T47D (cell line): ENCODE data around the gene GRIN2B.

Experiments
- DNase-seq, 2 experiments: peaks; one replicate each; pipeline versions ENCODE4 v3.0.0 to v3.0.0-alpha.2; 2011 to 2012; ENCODE audit warnings: low read depth in 1 of 2, low spot score in 1 of 2
- JUND ChIP-seq: IDR thresholded peaks from 2 replicates; pipeline ENCODE4 v1.6.1; 2012; ENCODE audit warnings: low read depth
- in situ Hi-C: cut with HindIII; loops from 2 replicates; pipeline ENCODE4 v1.10.0; 2016; ENCODE audit warnings: low sequenced_read_pairs, low pct_unique_long_range_greater_than_20kb

GRIN2B gene

DNA sequence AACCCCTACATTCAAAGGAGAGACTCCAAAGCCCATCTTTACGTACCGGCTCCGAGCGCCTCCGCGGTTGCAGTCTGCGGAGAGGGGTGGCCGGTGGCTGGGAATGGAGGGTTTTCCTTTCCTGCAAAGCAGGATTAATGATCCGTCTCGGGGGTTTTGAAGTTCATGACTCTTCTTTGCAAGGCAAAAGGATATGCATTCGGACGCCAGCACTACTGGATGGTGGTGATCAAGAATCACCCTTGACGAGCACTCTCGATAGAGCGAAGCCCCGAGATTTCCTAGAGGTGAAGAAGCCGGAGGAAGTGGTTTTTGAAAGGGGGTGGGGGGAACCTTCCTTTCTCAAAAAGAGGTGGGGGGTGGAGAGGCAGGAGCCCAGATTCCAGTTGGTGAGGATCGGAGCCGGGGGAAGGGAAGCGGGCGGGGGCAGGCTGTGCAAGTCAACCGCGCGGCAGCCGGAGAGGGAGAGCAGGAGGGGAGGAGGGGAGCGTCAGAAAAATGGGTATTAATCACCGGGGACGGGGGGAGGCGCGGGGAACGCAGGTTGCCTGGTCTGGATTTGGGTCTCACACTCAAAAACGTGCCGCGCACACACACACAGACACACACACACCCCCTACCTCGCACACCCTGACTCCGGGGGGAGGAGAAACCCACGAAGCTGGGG is at the start of gene GRIN2B:
GRIN2B (minus strand) TSS at position 307 of the 667 bp plus-strand sequence. CDS start 115,394 bp downstream, outside the sequence.
- DNase-seq, result no peak
- in situ Hi-C loops, result no loop called here
- no peak for TF ChIP-seq JUND

DNA sequence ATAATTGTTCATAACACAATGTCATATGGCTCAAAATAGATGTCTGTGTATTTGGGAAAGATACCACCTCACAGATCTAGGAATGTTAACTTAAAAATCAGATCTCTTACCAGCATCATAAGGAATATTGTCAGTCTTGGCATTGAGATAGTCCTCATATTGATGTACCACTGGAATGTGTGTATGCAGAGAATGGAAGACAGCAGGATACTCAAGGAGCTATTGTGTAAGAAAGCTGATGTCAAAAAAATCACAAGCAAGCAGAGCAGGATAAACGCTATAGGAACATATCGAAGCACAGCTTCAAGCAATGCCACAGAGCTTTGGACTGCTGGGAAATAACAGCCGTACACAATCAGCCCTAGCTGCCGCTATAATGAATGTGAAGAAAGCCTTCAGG is 45.1 kb upstream of the GRIN2B start:
- in situ Hi-C loops, result no loop called here
- DNase-seq, result no peak
- TF ChIP-seq JUND, result no peak

DNA sequence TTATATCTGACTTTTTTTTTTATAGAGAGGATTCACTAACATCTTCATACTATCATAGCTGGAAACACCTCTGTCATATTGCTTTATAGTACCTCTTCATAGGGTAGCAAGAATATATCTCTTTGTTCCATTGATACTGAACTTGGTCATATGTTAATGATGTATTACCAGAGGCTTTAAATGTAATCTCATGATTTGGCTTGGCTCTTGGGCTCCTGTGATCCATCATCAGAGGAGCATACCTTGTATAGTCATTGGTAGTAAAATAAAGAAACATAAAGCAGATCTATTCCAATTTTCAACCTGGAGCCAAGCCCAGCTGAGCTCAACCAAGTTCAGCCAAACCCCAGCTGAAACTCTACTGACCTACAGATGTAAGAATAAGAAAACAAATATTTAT is 43.2 kb upstream of the GRIN2B start:
- TF ChIP-seq JUND, result no peak
- DNase-seq, result no peak
- in situ Hi-C loops, result no loop called here

DNA sequence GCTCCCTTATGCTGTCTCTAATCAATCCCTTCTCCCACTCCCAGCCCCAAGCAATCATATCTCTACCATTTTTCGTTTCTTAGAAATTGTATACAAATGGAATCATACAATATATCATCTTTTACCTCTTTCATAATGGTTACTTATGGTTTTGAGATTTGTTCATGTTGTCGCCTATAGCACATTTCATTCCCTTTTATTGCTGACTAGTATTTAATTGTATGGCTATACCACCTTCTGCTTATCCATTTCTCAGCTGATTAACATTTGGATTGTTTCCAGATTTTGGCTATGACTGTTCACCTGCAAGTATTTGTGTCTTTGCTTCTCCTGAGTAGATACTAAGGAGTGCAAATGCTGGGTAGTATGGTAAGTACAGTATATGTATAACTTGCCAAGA is 36.7 kb upstream of the GRIN2B start:
- in situ Hi-C loops, result no loop called here
- no peak for DNase-seq
- no peak for TF ChIP-seq JUND

DNA sequence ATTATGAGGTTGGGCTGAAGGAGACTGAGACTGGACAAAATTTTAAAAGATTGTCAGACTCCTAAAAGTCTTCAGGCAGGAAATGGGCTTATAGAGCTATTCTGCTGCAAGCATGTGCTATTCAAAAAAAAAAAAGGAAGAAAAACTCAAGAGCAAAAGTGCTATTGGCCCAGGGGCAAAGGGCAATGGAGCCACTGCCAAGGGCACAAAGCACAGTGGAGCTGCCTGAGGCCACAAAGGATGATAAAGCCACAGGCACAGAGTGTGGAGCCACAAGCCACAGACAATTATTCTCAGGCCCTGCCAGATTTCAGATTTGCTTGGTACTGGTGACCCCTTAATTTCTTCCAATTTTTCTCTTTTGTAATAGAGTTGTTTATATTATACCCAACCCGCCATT is 29.6 kb upstream of the GRIN2B start:
- DNase-seq, result no peak
- no peak for TF ChIP-seq JUND
- in situ Hi-C loops, result no loop called here

DNA sequence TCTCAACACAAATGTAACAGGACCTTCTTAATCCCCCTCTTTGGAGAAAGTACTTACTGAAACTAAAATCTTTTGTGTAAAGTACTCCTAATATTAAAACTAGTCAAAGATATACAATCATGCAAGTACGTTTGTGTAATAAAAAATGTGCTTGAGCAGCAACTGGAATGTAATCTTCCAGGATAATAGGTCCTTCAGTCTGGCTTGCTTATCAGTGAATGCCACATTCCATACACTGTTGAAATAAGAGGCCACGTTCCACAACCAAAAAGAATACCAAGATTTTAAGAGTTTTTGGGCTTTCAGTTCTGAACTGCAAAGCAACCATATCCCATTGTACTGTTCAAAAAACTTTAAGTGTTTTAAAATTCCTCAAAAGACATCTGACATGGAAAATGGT is 26.2 kb upstream of the GRIN2B start:
- in situ Hi-C loops, result no loop called here

DNA sequence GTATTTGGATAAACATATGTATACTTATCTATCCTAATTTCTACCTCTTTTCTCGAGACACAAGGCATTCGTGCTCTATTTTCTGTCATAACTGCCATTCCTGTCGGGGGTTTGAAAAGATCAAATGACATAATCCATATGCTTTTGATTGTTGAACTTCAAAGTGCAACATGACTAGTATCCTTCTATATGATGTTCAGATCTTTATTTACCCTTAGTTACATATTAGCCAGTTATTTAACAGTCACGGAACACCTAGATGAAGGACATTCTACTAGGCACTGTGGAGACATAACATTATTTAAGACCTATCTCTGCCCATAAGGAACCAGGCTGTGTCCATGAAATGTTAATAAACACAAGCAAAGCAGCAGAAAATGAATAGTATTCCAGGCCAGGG is 11.2 kb upstream of the GRIN2B start:
- TF ChIP-seq JUND, result no peak
- no peak for DNase-seq
- in situ Hi-C loops, result no loop called here

More for the DNA sequence above, 26.2 kb upstream of the GRIN2B start:
- DNase-seq, result no peak
- no peak for TF ChIP-seq JUND

DNA sequence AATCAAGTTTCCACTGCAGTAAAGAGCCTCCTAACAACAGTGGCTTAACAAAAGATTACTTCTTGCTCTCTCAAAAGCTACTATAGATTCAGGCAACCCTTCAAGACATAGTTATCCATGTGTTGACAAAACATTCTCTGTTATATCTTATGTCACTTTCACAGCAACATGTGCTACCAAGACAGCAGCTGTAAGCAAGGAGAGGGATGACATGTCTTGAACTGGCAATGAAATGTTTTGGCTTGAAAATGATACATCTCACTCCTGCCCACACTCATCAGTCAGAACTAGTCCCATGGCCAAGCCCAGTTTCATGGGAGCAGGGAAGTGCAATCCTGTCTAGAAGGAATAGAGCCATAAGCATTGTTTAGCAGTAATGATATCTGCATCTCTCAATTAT is 10.7 kb upstream of the GRIN2B start:
- no peak for DNase-seq
- no peak for TF ChIP-seq JUND
- in situ Hi-C loops, result no loop called here

DNA sequence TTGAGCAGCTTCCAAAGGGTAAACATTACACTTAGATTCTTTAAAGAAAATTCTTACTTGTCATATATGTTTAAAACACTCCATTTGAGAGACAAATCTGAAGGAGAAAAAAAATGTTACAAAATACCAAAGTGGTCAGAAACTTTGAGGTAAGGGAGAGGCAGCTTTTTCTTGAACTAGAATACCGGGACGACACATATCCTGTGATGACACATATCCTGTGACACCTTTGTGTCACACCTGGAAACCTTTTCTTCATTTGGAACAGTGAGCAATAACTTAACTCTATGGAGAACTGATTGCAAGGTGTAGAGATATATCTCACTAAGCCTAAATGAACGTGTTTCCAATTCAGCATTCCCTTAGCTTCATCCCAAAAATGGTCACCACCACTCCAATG is 4.6 kb upstream of the GRIN2B start:
- no peak for DNase-seq
- TF ChIP-seq JUND, result no peak
- in situ Hi-C loops, result no loop called here

DNA sequence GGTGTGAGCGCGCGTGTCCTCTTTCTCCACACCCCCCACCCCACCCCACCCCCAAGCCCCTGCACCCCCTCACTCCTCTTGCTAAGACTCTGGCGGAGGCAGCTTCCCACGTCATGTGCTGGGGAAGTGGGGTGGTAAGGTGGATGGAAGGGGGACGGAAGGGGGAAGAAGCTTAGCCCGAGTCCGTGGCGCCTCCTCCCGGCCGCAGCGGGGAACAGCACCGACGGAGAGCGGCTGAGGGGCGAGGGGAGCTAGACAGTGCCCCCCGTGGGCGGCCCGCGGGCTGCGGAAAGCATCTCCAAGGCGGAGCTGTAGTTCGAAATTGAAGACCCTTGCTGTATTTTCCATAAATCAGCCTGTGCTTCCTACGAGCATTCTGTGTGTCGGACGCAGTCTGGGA is 588 bp upstream of the GRIN2B start:
- in situ Hi-C loops, result no loop called here

DNA sequence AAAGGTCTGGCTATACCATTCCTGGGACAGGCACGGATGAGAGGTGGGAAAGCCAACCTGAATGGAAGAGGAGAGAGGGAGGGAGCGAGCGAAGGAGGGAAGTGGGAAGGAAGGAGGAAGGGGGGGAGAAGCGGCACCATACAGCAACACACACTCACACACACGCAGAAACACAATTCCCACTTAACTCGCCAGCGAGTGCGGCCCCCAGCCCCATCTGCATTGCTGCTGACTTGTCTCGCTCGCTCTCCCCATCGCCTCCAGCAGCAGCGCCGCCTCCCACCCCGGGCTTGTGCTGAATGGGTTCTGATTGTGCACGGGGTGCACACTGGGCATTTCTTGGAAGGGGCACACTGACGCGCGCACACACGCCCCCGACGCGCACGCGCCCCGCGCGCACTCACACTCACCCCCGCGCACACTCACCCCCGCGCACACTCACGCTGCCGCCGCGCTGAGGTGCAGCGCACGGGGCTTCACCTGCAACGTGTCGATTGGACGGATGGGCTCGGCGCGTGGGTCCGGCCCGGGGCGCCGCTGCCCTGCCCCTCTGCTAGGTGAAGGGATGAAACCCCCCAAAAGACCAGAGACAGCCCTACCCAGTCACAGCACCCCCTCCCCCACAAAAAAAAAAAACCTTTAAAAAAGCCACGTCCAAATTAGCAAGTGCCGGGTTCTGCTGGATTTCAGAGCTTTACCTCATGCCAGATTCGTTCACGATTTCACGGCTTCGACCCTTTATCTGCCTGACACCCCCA is 685 bp downstream of the GRIN2B start:
- no peak for TF ChIP-seq JUND
- no peak for DNase-seq
- in situ Hi-C loops, result no loop called here

More for the DNA sequence above, 588 bp upstream of the GRIN2B start:
- DNase-seq, result no peak
- TF ChIP-seq JUND, result no peak

DNA sequence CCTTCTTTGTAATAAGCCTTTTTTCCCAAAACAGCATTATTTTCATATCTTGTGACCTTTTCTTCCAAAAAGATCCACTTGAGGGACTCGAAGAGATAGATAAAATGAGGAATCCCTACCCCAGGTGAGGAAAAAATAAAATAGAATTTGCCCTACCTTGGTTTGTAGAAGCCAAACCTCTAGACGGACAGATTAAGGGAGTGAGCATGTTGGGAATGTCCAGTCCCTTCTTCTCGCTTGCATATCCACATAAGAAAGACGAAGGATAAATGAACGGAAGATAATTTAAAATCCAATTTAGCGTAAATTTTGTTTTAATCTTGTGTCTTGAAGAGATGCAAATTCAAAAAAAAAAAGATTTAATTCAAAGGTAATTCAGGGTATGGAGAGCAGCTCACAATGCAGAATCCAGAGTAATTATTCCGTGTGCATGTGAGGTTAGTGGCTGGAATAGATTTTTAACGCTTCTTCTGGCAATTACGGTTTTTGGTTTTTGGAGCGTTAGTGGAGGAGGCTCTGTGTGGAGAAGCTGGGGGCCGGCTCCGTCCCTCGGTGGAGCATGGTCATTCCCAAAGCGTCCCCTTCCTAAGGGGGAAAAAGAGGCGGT is 1.5 kb downstream of the GRIN2B start:
- no peak for TF ChIP-seq JUND
- in situ Hi-C loops, result no loop called here
- DNase-seq, result no peak

DNA sequence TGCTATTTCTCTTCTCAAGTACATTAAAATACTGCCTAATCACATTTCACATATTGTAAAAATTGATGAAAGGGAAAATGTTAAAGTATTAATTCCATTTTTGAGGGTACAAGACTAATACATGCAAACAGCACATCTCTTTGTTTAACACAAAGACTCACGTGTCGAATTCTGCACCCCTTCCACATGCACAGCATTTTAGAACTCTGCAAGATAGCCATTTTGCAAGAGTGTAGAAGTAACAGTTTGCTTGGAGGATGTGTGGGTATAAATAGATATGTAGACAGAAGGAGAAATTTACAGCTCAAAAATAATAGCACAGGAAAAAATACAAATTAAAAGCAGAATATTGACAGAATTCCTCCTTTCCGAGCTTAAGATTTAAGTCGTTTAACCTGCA is 2.5 kb downstream of the GRIN2B start:
- DNase-seq, result no peak
- no peak for TF ChIP-seq JUND
- in situ Hi-C loops, result no loop called here
